GM19193 (cell line): ENCODE data around the gene CLGN.

ENCODE experiments used
- POLR2A ChIP-seq: IDR thresholded peaks from 4 replicates; pipeline ENCODE4 v1.6.1; 2011; ENCODE audit not compliant: insufficient read depth, insufficient read length; ENCODE audit errors: extremely low read depth

Gene CLGN

DNA sequence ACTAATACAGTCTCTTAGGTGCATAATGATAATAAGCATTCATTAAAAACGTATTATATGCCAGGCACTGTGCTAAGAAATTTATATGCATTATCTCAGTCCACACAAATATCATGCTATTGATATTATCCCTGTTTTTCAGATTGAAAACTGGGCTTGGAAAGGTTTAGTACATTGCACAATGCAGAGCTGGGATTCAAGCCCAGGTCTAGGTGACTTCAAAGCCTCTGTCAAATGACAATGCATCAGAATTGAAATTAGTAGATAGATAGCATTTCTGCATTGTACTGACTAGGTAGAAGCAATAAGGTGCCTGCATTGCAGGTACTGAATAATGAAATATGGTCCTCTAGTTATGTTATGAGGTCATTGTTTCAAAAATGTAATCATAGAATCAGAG lies 72.2 kb downstream of the CLGN start:
- TF ChIP-seq POLR2A = no peak

DNA sequence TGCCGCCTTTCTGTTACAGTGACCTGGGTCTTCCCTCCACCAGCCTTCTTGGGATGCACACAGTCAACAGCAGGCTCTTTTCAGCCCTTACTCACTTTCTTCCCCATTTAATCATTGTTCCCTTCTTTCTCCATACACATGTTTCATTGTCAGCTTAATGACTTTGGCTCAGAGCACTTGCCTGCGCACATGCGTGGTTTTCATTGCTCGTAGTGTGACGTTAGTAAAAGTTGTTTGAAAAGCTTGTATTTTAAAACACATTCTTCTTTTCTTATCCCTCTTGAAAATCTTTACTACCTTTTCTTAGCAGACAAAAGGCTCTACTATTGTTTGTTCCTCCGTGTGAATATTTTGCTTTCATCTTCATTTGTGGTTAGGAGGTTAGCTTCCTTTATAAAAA lies 73.7 kb downstream of the CLGN start:
- no peak for TF ChIP-seq POLR2A

DNA sequence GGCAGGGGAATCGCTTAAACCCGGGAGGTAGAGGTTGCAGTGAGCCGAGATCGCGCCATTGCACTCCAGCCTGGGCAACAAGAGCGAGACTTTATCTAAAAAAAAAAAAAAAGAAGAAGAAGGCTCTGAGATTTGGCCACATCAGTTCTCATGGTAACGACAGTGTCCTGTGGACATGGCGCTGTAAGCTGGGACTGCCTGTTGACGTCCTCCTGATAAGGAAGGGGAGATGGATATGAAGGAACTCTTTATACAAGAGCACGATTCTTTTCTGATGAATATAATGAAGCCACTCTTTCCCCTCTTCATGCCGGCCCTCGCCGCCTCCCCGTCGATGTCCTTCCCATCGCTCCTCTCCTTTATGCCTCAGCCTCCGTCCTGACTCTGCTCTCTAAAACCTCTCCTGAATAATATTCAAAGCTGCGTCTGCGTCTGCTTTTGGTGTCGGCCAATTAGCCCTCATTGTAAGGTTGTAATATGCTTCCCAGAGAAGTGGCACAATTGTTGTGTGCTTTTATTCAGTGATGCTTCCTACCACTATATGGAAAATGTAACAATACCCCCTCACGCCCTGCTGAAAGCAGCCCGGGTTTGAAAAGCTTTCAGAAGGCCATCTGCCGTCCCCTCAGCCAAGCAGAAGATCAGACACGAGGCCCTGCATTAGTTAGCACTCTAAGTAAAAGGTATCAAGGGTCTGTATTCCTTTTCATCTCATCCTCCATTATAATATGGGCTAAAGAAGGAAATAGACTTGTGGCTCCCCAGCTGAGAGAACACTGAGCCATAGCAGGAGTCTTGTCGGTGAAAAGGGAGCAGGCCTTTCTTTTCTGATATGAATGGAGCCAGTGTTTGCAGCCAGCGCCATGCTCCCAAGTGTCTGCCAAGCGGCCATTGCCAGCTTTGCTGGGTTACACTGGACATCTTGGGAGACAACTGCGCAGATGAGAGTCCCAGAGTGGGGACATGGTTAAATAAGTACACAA lies 76.1 kb downstream of the CLGN start:
- no peak for TF ChIP-seq POLR2A

DNA sequence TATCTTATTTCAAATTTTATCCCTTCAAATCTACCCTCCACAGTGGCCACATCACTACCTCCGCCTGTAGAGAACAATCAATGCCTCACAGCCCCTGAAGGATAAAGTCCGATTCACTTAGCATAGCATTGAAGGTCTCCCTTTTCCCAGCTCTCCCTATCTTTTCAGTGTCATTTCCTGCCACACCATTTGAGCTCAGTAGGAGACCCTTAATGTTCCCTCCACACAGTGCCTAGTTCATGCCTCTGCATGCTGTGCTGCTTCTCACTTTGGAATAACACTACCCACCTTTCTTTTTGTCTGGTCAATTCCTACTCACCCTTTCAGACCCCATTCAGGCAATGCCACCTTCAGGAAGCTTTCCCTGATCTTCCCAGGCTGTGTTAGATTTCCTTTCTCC lies 77.6 kb downstream of the CLGN start:
- TF ChIP-seq POLR2A = no peak

DNA sequence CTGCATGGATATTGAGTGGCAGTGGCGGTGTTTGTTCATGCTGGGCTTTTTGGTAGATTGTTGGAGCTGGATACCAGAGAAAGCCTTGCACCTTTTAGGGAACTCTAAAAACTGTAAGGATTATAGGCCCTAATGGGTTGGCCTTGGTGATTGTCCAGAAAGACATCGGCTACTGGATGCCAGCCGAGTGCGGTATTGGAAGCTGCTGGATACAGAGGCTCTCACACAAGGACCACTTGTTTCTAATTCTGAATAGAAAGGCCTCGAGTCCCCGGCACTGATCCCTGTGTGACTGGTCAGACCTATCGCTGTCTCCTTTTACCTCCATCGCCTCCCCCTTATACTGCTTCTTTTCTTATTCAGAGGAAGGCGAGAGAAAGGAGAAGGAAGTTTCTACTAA lies 81.3 kb downstream of the CLGN start:
- no peak for TF ChIP-seq POLR2A

DNA sequence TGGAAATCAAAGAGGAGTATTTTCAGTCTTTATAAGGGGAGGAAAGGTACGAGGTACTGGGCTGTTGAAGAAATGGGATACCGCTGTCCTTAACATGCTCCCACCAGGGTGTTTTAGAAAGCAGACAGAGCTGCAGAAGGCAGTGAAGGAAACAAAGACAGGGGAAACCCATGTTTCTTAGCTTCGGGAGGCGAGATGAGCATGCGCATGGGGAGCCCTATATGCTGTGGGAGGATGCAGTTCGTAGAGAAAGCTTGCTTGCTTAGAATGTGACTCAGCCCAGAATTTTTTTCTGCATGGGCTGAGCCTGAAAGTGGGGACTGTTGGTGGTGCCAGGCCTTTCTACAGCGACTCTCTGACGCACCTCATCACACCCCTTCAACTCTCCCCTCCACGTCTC lies 82.8 kb downstream of the CLGN start:
- TF ChIP-seq POLR2A = no peak

DNA sequence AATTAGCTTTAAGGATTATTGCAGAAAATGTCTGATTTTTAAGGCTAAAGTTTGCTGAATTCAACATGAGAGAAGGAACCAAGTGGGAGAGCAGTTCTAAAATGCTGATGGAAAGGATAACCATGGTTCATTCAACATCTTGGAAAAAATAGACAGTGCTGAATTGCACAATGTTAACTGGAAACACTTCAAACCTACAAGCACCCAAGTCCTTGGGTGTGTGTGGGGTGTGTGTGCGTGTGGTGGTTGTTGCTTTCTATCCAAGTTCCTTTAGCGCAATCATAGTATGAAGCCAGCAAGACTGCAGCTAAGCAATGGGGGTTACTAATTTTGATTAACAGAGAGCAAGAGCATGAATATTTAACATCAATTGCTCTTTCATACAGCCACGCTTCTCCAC lies 83.3 kb downstream of the CLGN start:
- no peak for TF ChIP-seq POLR2A

DNA sequence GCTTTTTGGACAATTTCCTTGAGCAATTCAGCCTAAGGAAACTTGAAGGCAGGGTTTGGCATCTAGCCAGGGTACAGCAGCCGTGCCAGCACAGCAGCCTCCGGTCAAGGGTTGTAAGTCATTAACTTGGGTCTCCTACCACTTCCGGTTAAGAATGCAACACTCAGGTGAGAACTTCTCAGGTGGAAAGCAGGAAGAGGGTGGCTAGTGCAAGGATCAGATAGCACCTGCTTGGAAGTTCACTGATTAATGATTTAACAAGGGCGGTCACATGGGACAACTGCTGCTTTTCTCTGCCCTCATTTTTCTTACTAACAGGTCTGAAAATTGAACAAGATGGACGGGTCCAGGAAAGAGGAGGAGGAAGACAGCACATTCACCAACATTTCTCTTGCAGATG lies 84.1 kb downstream of the CLGN start:
- TF ChIP-seq POLR2A = no peak

DNA sequence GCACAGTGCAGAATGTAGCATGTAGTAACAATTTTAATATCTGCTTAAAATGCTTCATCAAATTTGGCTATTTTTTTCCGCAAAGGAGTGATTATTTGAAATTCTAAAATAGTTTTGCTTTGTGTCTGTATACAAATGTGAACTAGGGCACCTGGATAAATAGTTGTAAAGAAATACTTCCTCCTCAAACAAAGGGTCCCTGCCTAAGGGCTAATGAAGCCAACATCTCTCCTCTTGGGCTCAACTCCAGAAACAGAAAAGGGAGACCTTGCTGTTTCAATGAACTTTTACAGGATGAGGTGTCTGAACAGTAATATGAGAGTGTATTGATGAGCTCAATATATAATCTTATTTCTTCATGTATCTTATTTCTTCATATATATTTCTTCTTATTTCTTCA lies 84.8 kb downstream of the CLGN start:
- no peak for TF ChIP-seq POLR2A
